ENCODE data around the gene CIC.

GRCh38 chr19:42332059-42332458 is 63.0 kb downstream of the CIC start:
- TF ChIP-seq, protein P1, sequence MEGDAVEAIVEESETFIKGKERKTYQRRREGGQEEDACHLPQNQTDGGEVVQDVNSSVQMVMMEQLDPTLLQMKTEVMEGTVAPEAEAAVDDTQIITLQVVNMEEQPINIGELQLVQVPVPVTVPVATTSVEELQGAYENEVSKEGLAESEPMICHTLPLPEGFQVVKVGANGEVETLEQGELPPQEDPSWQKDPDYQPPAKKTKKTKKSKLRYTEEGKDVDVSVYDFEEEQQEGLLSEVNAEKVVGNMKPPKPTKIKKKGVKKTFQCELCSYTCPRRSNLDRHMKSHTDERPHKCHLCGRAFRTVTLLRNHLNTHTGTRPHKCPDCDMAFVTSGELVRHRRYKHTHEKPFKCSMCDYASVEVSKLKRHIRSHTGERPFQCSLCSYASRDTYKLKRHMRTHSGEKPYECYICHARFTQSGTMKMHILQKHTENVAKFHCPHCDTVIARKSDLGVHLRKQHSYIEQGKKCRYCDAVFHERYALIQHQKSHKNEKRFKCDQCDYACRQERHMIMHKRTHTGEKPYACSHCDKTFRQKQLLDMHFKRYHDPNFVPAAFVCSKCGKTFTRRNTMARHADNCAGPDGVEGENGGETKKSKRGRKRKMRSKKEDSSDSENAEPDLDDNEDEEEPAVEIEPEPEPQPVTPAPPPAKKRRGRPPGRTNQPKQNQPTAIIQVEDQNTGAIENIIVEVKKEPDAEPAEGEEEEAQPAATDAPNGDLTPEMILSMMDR (IDR thresholded peaks at IDR 0.05): no peak
- no peak for TF ChIP-seq POLR2A (IDR thresholded peaks at IDR 0.05)
